ENCODE results near the gene TRAM2. TPM values are rescaled to one million over a fixed set of nuclear protein-coding genes. Genes with fewer than 3 reads are reported as not detected.

The TRAM2 gene
- polyA plus RNA-seq (2012; ENCODE audit: missing spikeins): 5.6 TPM

- FAIRE-seq (peak; percentile 72), DNase-seq (ENCODE audit: insufficient read length) (peak; percentile 67)
- TF ChIP-seq POLR2A (IDR thresholded peaks at IDR 0.05; ENCODE audit: low read depth, low read length) (peak; percentile 62; the same call in 1 of the 2 replicates), POLR2AphosphoS5 (IDR thresholded peaks at IDR 0.05; ENCODE audit: low read depth, low read length) (no peak), TAF1 (IDR thresholded peaks at IDR 0.05; ENCODE audit: borderline replicate concordance, low read depth, low read length) (no peak; the same call in 1 of the 2 replicates)
Measured at GRCh38 chr6:52577022-52577777, at the start of gene TRAM2. TSS of gene TRAM2 (minus strand) at chr6:52577060. CDS start at chr6:52576915, 145 bp downstream.

DNA sequence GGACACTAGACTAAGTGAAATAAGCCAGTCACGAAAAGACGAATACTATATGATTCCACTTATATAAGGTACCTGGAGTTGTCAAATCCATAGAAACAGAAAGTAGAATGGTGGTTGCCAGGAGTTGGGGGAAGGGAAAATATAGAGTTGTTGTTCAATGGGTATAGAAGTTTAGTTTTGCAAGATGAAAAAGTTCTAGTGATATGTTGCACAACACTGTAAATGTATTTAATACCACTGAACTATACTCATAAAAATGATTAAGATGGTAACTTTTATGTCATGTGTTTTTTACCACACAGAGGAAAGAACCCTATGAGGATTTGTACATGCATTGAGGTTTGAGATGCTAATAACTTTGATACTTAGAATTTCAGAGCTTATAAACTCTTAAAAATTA is 46.0 kb upstream of the TRAM2 start:
- FAIRE-seq: no peak
- TF ChIP-seq POLR2A (IDR thresholded peaks at IDR 0.05; ENCODE audit: low read depth, low read length) (no peak), TAF1 (IDR thresholded peaks at IDR 0.05; ENCODE audit: borderline replicate concordance, low read depth, low read length) (no peak), POLR2AphosphoS5 (IDR thresholded peaks at IDR 0.05; ENCODE audit: low read depth, low read length) (no peak)

GRCh38 chr6:52621631-52622030 is 44.8 kb upstream of the TRAM2 start:
- TF ChIP-seq TAF1 (IDR thresholded peaks at IDR 0.05; ENCODE audit: borderline replicate concordance, low read depth, low read length) (no peak), POLR2A (IDR thresholded peaks at IDR 0.05; ENCODE audit: low read depth, low read length) (no peak), POLR2AphosphoS5 (IDR thresholded peaks at IDR 0.05; ENCODE audit: low read depth, low read length) (no peak)
- no peak for FAIRE-seq
- no peak for DNase-seq (ENCODE audit: insufficient read length)

More for the DNA sequence above, 46.0 kb upstream of the TRAM2 start:
- no peak for DNase-seq (ENCODE audit: insufficient read length)

GRCh38 chr6:52620906-52621190 is 44.0 kb upstream of the TRAM2 start:
- FAIRE-seq (no peak), DNase-seq (ENCODE audit: insufficient read length) (no peak)
- TF ChIP-seq POLR2AphosphoS5 (IDR thresholded peaks at IDR 0.05; ENCODE audit: low read depth, low read length): no peak
- no peak for TF ChIP-seq POLR2A (IDR thresholded peaks at IDR 0.05; ENCODE audit: low read depth, low read length)
- no peak for TF ChIP-seq TAF1 (IDR thresholded peaks at IDR 0.05; ENCODE audit: borderline replicate concordance, low read depth, low read length)

GRCh38 chr6:52620055-52620905 is 43.4 kb upstream of the TRAM2 start:
- TF ChIP-seq TAF1 (IDR thresholded peaks at IDR 0.05; ENCODE audit: borderline replicate concordance, low read depth, low read length): no peak
- no peak for TF ChIP-seq POLR2A (IDR thresholded peaks at IDR 0.05; ENCODE audit: low read depth, low read length)
- no peak for TF ChIP-seq POLR2AphosphoS5 (IDR thresholded peaks at IDR 0.05; ENCODE audit: low read depth, low read length)
- no peak for FAIRE-seq
- no peak for DNase-seq (ENCODE audit: insufficient read length)

GRCh38 chr6:52617087-52617486 is 40.2 kb upstream of the TRAM2 start:
- no peak for FAIRE-seq
- no peak for DNase-seq (ENCODE audit: insufficient read length)
- TF ChIP-seq TAF1 (IDR thresholded peaks at IDR 0.05; ENCODE audit: borderline replicate concordance, low read depth, low read length): no peak
- TF ChIP-seq POLR2AphosphoS5 (IDR thresholded peaks at IDR 0.05; ENCODE audit: low read depth, low read length): no peak
- TF ChIP-seq POLR2A (IDR thresholded peaks at IDR 0.05; ENCODE audit: low read depth, low read length): no peak

DNA sequence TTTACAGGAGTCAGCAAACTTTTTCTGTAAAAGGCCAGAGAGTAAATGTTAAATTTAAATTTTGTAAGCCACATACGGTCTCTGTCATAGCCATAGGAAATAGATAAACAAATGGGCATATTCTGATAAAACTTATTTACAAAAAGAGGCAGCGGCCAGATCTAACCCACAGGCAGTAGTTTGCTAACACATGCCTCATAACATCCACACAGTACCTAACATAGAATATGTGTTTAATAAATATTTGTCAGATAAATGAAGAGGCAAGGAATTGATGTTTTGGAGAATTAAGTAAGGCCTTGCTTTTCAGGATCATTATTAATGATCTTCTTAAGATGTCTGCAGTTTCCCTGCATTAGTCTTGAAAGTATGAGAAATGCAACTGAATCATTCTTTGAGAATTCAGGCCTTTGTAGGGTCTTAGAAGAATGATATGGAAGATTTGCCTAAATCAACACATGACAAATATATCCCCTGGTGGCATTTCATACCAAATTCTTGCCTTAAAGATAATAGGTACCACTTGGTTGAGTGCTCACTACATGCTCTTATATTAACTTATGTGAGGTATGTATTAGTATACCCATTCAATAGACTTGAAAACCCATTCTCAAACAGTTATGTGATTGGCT is 39.3 kb upstream of the TRAM2 start:
- FAIRE-seq (no peak), DNase-seq (ENCODE audit: insufficient read length) (no peak)

DNA sequence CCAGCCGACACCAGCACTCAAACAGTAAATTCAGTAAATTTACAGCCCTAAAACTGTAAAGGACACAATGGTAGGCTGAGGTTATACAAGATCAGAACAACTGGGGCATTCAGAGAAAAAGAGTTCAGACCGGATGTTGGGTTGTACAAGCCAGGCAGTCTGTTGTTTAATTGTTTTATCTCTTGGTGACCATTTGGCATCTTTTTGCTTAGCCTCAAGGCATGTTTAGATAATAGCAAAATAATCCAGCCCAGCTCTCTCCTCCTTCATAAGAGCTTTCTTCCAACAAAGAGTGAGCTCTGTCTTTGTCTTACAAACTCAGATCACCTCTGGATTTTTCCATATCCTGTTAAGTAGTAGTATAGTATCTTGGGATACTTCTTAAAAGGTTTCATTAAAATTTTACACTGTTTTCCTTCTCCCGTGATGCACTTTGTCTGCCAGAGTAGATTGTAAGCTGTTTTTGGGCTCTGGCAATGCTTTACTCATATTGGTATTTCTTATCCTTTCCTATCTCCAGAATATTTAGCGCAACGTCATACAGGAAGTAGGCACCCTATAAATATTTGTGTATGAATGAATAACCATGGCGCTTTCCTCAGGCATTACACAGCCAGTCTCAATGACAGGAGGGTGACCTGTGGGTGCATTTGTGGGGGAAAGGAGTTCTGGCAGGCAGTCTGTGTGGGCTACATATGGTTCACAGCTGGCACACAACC is 35.6 kb upstream of the TRAM2 start:
- no peak for TF ChIP-seq TAF1 (IDR thresholded peaks at IDR 0.05; ENCODE audit: borderline replicate concordance, low read depth, low read length)
- TF ChIP-seq POLR2A (IDR thresholded peaks at IDR 0.05; ENCODE audit: low read depth, low read length): no peak
- no peak for TF ChIP-seq POLR2AphosphoS5 (IDR thresholded peaks at IDR 0.05; ENCODE audit: low read depth, low read length)
- DNase-seq (ENCODE audit: insufficient read length): no peak
- FAIRE-seq: no peak

More for the DNA sequence above, 39.3 kb upstream of the TRAM2 start:
- no peak for TF ChIP-seq POLR2AphosphoS5 (IDR thresholded peaks at IDR 0.05; ENCODE audit: low read depth, low read length)
- TF ChIP-seq TAF1 (IDR thresholded peaks at IDR 0.05; ENCODE audit: borderline replicate concordance, low read depth, low read length): no peak
- no peak for TF ChIP-seq POLR2A (IDR thresholded peaks at IDR 0.05; ENCODE audit: low read depth, low read length)

- DNase-seq (ENCODE audit: insufficient read length) (no peak), FAIRE-seq (no peak)
- TF ChIP-seq POLR2A (IDR thresholded peaks at IDR 0.05; ENCODE audit: low read depth, low read length) (no peak), TAF1 (IDR thresholded peaks at IDR 0.05; ENCODE audit: borderline replicate concordance, low read depth, low read length) (no peak), POLR2AphosphoS5 (IDR thresholded peaks at IDR 0.05; ENCODE audit: low read depth, low read length) (no peak)
Measured at GRCh38 chr6:52611833-52612232, 35.0 kb upstream of the TRAM2 start.

- no peak for TF ChIP-seq TAF1 (IDR thresholded peaks at IDR 0.05; ENCODE audit: borderline replicate concordance, low read depth, low read length)
- no peak for TF ChIP-seq POLR2AphosphoS5 (IDR thresholded peaks at IDR 0.05; ENCODE audit: low read depth, low read length)
- TF ChIP-seq POLR2A (IDR thresholded peaks at IDR 0.05; ENCODE audit: low read depth, low read length): no peak
- DNase-seq (ENCODE audit: insufficient read length): no peak
Measured at GRCh38 chr6:52610745-52611355, 34.0 kb upstream of the TRAM2 start.

More at GRCh38 chr6:52610745-52611355, 34.0 kb upstream of the TRAM2 start:
- FAIRE-seq: no peak
